BLaER1 (cell line): Measurements from ENCODE around the gene UBAC1.

Experiments used
- H3K27ac ChIP-seq: shearing (Covaris generic); formaldehyde crosslinking; 2 replicates; pipeline ENCODE4 v1.8.1; 2022
- H3K27me3 ChIP-seq: shearing (Covaris generic); formaldehyde crosslinking; 2 replicates; pipeline ENCODE4 v1.8.1; 2022
- H3K36me3 ChIP-seq: shearing (Covaris generic); formaldehyde crosslinking; 2 replicates; pipeline ENCODE4 v1.8.1; 2022
- H3K4me1 ChIP-seq: shearing (Covaris generic); formaldehyde crosslinking; 2 replicates; pipeline ENCODE4 v1.8.1; 2022
- H3K4me2 ChIP-seq: shearing (Covaris generic); formaldehyde crosslinking; 2 replicates; pipeline ENCODE4 v1.8.1; 2022
- H3K4me3 ChIP-seq: shearing (Covaris generic); formaldehyde crosslinking; 2 replicates; pipeline ENCODE4 v1.8.1; 2022
- H3K9ac ChIP-seq: shearing (Covaris generic); formaldehyde crosslinking; 2 replicates; pipeline ENCODE4 v1.8.1; 2022
- H3K9me3 ChIP-seq: shearing (Covaris generic); formaldehyde crosslinking; 2 replicates; pipeline ENCODE4 v1.8.1; 2022
- H4K20me1 ChIP-seq: shearing (Covaris generic); formaldehyde crosslinking; 2 replicates; pipeline ENCODE4 v1.8.1; 2022
- Cebpa-rat ChIP-seq: shearing (Covaris generic); IDR thresholded peaks from 2 replicates; pipeline ENCODE4 v1.8.1; 2022

UBAC1 gene

DNA sequence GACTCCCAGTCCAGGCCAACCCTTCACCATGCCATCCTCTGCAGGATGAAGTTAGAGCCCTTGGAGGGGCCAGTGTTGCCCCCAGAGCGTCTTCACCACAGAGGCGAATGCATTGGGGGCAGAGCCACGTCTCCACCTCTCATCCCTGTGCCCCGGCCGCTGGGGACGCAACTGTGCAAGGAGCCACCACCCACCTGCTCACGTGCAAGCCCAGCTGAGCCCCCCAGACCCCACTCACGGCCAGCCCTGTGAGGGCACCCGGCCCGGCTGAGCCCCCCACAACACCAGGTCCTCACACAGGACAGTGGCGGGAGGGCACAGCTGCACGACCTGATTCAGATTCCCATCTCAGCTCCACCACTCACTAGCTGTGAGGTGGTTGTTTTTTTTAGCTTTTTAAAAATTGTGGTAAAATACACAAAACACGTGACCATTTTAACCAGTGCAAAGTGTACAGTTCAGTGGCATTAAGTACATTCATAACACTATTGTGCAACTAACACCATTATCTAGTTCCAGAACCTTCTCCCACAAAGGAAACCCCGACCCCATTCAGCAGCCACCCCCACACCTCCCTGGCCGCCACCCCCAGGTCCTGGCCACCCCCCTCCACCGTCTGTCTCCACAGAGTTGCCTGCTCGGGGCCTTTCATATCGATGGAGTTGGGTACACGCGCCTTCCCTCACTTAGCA lies 33.5 kb upstream of the UBAC1 start:
- no peak overlapping the region for H3K9ac ChIP-seq
- no peaks in the 10 kb centered on the region for H4K20me1 ChIP-seq
- no peak overlapping the region for H3K4me3 ChIP-seq
- H3K27me3 ChIP-seq: no peaks in the 10 kb centered on the region
- TF ChIP-seq Cebpa-rat: 0 out of 2 replicates have a peak, but pooled peaks have one; percentile 33
- H3K27ac ChIP-seq: peak overlapping the region; percentile 91
- peaks cover 81% of the 10 kb centered on the region for H3K4me1 ChIP-seq
- H3K36me3 ChIP-seq: no peaks in the 10 kb centered on the region
- no peaks in the 10 kb centered on the region for H3K9me3 ChIP-seq
- peak overlapping the region; percentile 98 for H3K4me2 ChIP-seq

DNA sequence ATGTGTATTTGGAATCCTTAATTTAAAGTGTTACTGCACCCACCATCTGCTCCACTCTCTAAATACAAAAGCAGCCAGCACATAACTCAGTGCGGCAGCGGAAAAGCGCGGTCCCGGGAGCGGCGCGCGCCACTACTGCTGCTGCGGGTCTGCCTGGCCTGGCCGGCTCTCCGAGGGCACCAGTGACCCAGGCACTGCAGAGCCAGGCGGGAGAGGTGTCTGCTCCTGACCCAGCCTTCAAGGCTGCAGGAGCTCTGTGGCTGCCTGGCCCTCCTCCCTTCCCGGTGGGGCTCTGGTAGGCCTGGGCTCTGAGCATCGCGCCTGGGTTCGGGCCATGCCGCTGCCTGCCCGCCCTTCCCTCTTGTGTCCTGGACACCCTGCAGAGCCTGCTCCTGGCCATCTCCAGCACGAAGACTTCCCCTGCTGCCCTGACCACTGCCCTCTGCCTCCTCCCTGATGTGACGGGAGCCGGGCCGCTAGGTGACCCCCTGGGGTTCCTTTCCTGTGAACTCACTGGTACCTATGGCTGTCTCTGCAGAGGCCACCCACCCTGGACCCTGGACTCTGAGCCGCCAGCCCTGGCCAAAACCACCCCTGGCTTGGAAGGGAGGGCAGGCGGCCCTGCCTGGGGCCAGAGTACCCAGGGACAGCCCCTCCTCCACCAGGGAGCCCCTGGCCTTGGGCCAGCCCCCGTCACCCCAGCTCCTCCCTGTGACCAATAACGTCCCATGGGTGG lies 32.8 kb upstream of the UBAC1 start:
- H3K4me1 ChIP-seq: peaks cover 88% of the 10 kb centered on the region
- peak overlapping the region; percentile 91 for H3K27ac ChIP-seq
- peak overlapping the region; percentile 83 for H3K9ac ChIP-seq
- peak overlapping the region; percentile 98 for H3K4me2 ChIP-seq
- no peaks in the 10 kb centered on the region for H3K9me3 ChIP-seq
- H3K27me3 ChIP-seq: no peaks in the 10 kb centered on the region
- H4K20me1 ChIP-seq: no peaks in the 10 kb centered on the region
- no peak overlapping the region for H3K4me3 ChIP-seq
- no peaks in the 10 kb centered on the region for H3K36me3 ChIP-seq
- no peak for TF ChIP-seq Cebpa-rat

GRCh38 chr9:135993409-135993742 lies 32.2 kb upstream of the UBAC1 start:
- H3K4me2 ChIP-seq: peak overlapping the region; percentile 98
- H3K9me3 ChIP-seq: no peaks in the 10 kb centered on the region
- TF ChIP-seq Cebpa-rat: no peak
- peak overlapping the region; percentile 83 for H3K9ac ChIP-seq
- H3K4me3 ChIP-seq: peak overlapping the region; percentile 66; the same call in 1 of the 2 replicates
- peaks cover 88% of the 10 kb centered on the region for H3K4me1 ChIP-seq
- H4K20me1 ChIP-seq: no peaks in the 10 kb centered on the region
- H3K27me3 ChIP-seq: no peaks in the 10 kb centered on the region
- peak overlapping the region; percentile 91 for H3K27ac ChIP-seq
- no peaks in the 10 kb centered on the region for H3K36me3 ChIP-seq

DNA sequence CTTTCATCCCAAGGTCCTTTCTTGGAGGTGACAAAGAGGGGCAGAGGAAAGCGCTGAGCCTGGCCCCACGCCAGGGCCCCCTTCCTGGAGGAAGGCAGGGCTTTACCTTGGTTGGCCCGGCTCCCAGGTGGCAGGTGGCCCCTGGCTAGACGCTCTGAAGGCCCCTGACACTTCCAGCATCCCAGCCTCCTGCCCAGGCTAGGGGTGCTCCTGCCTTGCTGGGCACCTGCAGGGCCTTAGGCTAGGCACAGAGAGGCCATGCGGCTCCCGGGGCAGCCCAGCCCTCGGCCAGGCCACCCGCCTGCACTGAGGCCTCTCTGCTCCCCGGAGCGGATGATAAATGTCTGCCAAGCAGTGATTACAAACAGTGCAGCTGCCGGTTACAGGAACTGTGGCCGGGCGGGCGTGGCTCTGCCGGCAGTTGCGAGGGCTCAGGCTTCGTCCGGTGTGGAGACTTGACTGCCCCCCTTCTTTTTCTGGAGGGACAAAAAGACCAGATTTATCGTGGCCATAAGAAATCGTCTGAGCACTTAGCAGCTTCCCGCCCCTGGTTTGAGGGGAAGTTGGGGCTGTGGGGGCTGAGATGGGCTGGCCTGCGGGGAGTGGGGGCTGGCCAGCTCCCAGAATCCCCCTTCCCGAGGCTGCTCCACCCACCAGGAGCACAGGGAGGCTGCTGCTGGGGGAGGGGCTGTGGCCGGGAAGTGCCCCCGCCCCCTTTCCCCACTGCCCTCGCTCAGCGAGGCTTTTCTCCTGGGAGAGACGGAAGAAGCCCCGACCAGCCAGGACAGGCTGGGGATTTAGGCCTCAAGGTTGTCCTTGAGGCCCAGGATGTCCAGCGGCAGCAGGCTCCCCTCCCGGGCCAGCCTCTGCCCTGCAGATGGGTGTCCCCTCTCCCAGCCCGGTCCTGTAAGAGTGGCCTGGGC lies 31.6 kb upstream of the UBAC1 start:
- Histone ChIP-seq H4K20me1 (no peaks in the 10 kb centered on the region), H3K4me2 (peak overlapping the region; percentile 98), H3K4me3 (peak overlapping the region; percentile 66), H3K9ac (peak overlapping the region; percentile 83), H3K36me3 (no peaks in the 10 kb centered on the region), H3K4me1 (peaks cover 88% of the 10 kb centered on the region), H3K27me3 (no peaks in the 10 kb centered on the region), H3K9me3 (no peaks in the 10 kb centered on the region), H3K27ac (peak overlapping the region; percentile 91)
- no peak for TF ChIP-seq Cebpa-rat

DNA sequence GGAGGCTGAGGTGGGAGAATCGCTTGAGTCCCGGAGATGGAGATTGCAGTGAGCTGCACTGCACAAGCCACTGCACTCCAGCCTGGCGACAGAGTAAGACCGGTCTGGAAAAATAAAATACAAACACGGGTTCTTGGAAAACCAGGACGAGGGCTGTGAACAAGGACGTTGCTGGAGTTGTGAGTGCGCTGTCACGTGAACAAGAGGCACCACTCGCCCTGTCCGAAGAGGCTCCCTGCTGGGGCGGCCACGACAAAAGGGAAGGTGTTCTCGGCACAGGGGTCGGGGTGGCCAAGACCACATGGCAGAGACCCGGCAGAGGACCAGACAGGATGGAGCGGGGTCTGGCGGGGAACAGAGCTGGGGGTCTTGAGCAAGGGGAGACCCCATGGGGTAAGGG lies 30.6 kb upstream of the UBAC1 start:
- Histone ChIP-seq H3K27me3 (no peaks in the 10 kb centered on the region), H4K20me1 (no peaks in the 10 kb centered on the region), H3K9me3 (no peaks in the 10 kb centered on the region), H3K36me3 (no peaks in the 10 kb centered on the region), H3K4me2 (peak overlapping the region; percentile 98), H3K4me3 (peak overlapping the region; percentile 66), H3K27ac (peak overlapping the region; percentile 91), H3K4me1 (peaks cover 88% of the 10 kb centered on the region), H3K9ac (peak overlapping the region; percentile 83; the same call in 1 of the 2 replicates)
- TF ChIP-seq Cebpa-rat: no peak

DNA sequence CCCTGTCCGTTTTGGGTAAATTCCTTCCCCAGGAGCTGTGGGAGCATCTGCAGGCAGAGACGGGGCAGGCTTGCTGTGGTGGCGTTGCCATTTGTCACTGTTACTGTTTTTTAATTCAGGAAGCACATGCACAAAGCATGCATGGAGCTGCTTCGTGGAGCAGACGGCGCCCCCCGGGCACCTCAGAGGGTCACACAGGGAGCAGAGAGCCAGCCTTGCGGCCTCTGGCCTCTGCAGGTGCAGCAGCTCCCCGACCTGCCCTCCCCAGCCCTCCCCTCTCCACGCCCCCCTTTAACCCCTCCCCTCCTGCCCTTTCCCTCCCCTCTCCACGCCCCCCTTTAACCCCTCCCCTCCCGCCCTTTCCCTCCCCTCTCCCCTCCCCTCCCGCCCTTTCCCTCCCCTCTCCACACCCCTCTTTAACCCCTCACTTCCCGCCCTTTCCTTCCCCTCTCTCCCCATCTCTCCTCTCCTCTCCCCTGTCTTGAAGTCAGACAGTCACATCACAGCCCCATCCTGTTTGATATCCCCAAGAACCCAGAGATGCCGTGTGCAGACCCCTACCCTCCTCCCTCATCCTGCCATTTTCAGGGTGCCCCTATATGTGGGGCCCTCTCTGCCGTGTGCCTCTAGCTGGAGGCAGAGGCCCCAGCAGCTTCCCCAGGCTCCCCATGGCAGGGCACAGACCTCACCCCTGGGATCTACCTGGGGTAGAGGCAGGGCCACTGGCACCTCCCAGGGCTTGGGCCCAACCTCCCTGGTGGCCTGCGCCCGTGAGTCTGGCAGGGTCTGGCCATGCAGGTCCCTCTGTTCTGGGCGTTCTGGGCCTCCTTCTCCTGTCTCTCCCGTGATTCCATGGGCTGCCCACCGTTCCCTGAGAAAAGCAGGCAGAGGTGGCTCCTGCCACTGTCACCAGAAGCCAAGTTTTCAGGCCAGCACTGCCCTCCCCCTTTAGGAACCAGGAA lies 29.6 kb upstream of the UBAC1 start:
- H3K36me3 ChIP-seq: no peaks in the 10 kb centered on the region
- no peaks in the 10 kb centered on the region for H4K20me1 ChIP-seq
- H3K9me3 ChIP-seq: no peaks in the 10 kb centered on the region
- H3K4me3 ChIP-seq: no peak overlapping the region
- peaks cover 96% of the 10 kb centered on the region for H3K4me1 ChIP-seq
- no peaks in the 10 kb centered on the region for H3K27me3 ChIP-seq
- H3K9ac ChIP-seq: peak overlapping the region; percentile 66
- peak overlapping the region; percentile 98 for H3K4me2 ChIP-seq
- peak overlapping the region; percentile 91 for H3K27ac ChIP-seq
- no peak for TF ChIP-seq Cebpa-rat

DNA sequence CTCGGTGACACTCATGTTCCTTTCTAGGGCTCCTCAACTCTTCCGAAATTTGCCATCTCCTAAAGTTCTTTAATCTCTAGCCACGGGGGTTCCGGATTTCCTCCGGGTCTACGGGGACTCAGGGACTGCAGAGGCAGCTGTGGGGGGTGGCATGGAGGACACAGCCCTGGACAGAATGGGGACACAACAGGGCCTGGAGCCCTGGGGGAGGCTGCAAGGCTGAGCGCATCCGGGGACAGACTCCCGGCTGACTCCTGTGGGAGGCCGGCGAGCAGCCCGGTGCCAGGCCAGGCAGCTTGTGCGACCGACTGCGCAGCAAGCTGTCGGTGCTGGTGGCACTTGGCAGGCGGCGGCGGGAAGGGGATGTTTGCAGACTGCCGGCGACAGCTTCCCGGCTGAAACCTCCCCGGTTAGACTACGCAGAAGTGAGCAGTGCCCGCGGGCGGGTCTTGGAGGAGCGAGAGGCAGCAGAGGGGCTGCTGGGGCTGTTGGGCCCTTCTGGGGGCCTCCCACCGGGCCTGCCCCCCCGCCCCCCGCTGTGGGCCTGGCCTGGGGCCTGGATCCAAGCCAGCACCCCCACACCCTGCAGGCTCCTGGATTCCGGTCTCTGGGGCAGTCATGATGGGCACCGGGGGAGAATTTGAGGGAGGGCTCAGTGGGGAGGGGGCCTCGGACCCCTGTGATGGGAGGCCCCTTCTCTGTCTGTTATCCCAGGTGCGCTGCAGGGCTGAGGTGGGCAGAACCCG lies 28.7 kb upstream of the UBAC1 start:
- H3K4me2 ChIP-seq: peak overlapping the region; percentile 85
- TF ChIP-seq Cebpa-rat: no peak

DNA sequence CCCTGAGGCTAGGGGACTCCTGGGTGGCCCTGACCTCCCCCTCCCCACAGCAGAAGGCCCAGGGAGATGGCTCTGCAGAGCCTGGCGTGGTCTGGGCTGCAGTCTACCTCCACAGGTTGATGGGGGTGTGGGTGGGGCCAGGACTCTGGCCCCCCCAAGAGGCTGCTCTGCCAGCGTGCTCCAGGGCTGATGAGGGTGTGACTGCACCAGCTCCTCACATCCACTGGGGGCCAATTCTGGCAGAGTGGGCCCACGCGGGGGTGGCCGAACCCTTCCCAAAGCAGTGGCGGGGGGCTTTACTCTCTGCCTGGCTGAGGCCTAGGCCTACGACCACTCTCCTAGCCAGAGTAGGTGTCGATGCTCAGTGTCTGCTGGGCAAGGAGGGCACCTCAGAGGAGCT lies 28.0 kb upstream of the UBAC1 start:
- Histone ChIP-seq H3K9me3 (no peaks in the 10 kb centered on the region), H3K4me3 (no peak overlapping the region), H4K20me1 (no peaks in the 10 kb centered on the region), H3K27me3 (no peaks in the 10 kb centered on the region), H3K4me1 (peaks cover 94% of the 10 kb centered on the region), H3K27ac (peak overlapping the region; percentile 72), H3K4me2 (peak overlapping the region; percentile 85), H3K36me3 (no peaks in the 10 kb centered on the region), H3K9ac (no peak overlapping the region; the same call in 1 of the 2 replicates)
- no peak for TF ChIP-seq Cebpa-rat

More for the DNA sequence above, 28.7 kb upstream of the UBAC1 start:
- no peak overlapping the region for H3K4me3 ChIP-seq
- H3K9ac ChIP-seq: no peak overlapping the region; the same call in 1 of the 2 replicates
- no peaks in the 10 kb centered on the region for H3K36me3 ChIP-seq
- H3K27ac ChIP-seq: peak overlapping the region; percentile 72
- H4K20me1 ChIP-seq: no peaks in the 10 kb centered on the region
- H3K27me3 ChIP-seq: no peaks in the 10 kb centered on the region
- no peaks in the 10 kb centered on the region for H3K9me3 ChIP-seq
- H3K4me1 ChIP-seq: peaks cover 94% of the 10 kb centered on the region
